HG03378 (cell line): ENCODE results near the gene CSNK2A1.
"Not testable (repeated sequence)": the region's sequence is repeated elsewhere in the genome, so short reads cannot be mapped to it uniquely, and the experiment has no call there.

Experiments used
- ATAC-seq: cut with Tn5 transposase; IDR thresholded peaks from one replicate; pipeline ENCODE4 v1.9.1; 2021; ENCODE audit warnings: mild to moderate bottlenecking, moderate library complexity; ENCODE audit not compliant: unreplicated experiment

Gene CSNK2A1

GRCh38 chr20:536426-537010 is 7.1 kb downstream of the CSNK2A1 start:
- ATAC-seq, result no peak

GRCh38 chr20:535958-536357 is 7.6 kb downstream of the CSNK2A1 start:
- no peak for ATAC-seq

- no peak for ATAC-seq
Measured at GRCh38 chr20:533526-533925, 10.1 kb downstream of the CSNK2A1 start.

GRCh38 chr20:532530-532929 is 11.1 kb downstream of the CSNK2A1 start:
- ATAC-seq, result no peak

- no peak for ATAC-seq
Measured at GRCh38 chr20:531608-532007, 12.0 kb downstream of the CSNK2A1 start.

- ATAC-seq, result no peak
Measured at GRCh38 chr20:530321-530720, 13.3 kb downstream of the CSNK2A1 start.

GRCh38 chr20:528923-529604 is 14.5 kb downstream of the CSNK2A1 start:
- ATAC-seq, result no peak

GRCh38 chr20:527571-527886 is 16.1 kb downstream of the CSNK2A1 start:
- no peak for ATAC-seq

GRCh38 chr20:521860-522259 is 21.7 kb downstream of the CSNK2A1 start:
- ATAC-seq, result no peak

- no peak for ATAC-seq
Measured at GRCh38 chr20:519999-520398, 23.6 kb downstream of the CSNK2A1 start.

- no peak for ATAC-seq
Measured at GRCh38 chr20:517221-517620, 26.4 kb downstream of the CSNK2A1 start.

GRCh38 chr20:516799-517198 is 26.8 kb downstream of the CSNK2A1 start:
- ATAC-seq, result no peak

GRCh38 chr20:515696-516095 is 27.9 kb downstream of the CSNK2A1 start:
- no peak for ATAC-seq

- ATAC-seq, result no peak
Measured at GRCh38 chr20:513429-513828, 30.2 kb downstream of the CSNK2A1 start.

- ATAC-seq, result not testable (repeated sequence)
Measured at GRCh38 chr20:510328-511057, 33.1 kb downstream of the CSNK2A1 start.

GRCh38 chr20:508364-508787 is 35.2 kb downstream of the CSNK2A1 start:
- ATAC-seq, result not testable (repeated sequence)

GRCh38 chr20:507761-508332 is 35.7 kb downstream of the CSNK2A1 start:
- no peak for ATAC-seq

- ATAC-seq, result no peak
Measured at GRCh38 chr20:507006-507758, 36.4 kb downstream of the CSNK2A1 start.

- ATAC-seq, result no peak
Measured at GRCh38 chr20:504632-505075, 38.9 kb downstream of the CSNK2A1 start.

- no peak for ATAC-seq
Measured at GRCh38 chr20:503048-503737, 40.4 kb downstream of the CSNK2A1 start.

GRCh38 chr20:497979-498378 is 45.6 kb downstream of the CSNK2A1 start:
- no peak for ATAC-seq
